GM12801 (cell line): ENCODE data around the gene TMBIM4.

Source experiments
- TF ChIP-seq, protein P1 (sequence below): IDR thresholded peaks from one replicate; pipeline ENCODE4 v1.5.1; 2011; ENCODE audit warnings: control low read depth; ENCODE audit not compliant: insufficient read length; ENCODE audit errors: extremely low read depth

TMBIM4 gene

DNA sequence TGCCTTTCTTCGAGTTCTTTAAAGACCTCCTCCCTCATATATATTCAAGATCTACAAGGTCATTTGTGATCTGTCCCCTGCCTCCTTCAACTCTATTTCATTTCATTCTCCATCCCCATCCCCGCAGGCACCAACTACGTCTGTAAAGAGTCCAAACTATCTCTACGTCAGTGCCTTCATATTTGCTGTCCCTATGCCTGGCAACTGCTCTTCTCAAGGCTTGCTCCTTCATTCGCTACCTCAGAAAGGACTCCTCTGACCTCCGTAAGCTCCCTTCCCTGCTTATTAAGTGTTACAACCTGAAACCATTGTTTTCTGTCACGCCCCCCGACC is 39.9 kb downstream of the TMBIM4 start:
- TF ChIP-seq, protein P1, sequence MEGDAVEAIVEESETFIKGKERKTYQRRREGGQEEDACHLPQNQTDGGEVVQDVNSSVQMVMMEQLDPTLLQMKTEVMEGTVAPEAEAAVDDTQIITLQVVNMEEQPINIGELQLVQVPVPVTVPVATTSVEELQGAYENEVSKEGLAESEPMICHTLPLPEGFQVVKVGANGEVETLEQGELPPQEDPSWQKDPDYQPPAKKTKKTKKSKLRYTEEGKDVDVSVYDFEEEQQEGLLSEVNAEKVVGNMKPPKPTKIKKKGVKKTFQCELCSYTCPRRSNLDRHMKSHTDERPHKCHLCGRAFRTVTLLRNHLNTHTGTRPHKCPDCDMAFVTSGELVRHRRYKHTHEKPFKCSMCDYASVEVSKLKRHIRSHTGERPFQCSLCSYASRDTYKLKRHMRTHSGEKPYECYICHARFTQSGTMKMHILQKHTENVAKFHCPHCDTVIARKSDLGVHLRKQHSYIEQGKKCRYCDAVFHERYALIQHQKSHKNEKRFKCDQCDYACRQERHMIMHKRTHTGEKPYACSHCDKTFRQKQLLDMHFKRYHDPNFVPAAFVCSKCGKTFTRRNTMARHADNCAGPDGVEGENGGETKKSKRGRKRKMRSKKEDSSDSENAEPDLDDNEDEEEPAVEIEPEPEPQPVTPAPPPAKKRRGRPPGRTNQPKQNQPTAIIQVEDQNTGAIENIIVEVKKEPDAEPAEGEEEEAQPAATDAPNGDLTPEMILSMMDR: no peak

DNA sequence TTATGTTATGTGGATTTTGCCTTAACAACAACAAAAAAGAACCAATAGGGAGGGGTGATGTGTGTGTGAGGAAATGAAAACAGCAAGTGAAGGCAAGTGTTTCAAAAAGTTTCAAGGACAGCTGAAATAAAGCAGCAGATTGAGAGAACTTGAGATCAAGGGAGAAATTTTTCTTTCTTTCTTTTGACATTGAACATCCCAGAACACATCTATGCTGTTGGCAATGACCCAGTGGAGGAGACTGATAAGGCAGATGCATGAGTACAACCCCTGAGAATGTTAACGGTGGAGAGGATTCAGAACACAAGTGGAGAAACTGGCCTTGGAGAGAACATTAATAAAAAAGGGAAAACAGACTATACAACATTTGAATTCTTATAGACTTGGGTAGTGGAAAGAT is 42.1 kb downstream of the TMBIM4 start:
- TF ChIP-seq, protein P1: no peak

DNA sequence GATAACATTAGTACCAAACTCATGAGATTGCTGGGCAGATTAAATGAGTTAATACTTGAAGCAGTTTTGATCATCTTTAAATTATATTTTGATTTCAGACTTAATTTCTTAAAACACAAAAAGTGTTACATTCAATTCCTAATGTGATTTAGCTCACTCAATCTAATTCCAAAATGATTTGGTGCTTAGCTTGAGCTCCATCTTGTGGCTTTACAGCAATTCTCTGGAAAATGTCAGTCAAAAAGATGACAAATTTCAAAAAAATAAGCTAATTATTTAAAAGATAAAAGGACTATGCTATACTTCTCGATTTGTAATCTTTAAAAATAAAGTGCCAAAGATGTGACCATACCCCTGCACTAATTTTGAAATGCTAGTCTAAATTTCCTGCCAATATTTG is 49.3 kb downstream of the TMBIM4 start:
- TF ChIP-seq, protein P1: no peak

DNA sequence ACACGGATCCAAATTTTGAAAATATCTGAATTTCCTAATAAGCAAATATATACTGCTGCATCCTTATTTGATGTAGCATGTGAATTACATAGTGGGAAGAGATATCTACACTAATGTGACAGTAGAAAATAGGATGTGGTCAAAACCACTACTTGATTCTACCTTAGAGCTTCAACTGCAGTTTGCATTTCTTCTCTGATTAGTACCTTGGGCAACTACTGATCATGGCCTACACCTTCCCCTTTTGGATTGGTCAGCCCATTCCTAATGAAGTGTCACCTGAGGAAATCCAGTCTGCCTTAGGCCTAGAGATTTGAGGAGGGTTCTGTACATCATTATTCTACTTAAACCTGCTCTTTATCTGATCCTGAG is 49.9 kb downstream of the TMBIM4 start:
- TF ChIP-seq, protein P1: no peak

DNA sequence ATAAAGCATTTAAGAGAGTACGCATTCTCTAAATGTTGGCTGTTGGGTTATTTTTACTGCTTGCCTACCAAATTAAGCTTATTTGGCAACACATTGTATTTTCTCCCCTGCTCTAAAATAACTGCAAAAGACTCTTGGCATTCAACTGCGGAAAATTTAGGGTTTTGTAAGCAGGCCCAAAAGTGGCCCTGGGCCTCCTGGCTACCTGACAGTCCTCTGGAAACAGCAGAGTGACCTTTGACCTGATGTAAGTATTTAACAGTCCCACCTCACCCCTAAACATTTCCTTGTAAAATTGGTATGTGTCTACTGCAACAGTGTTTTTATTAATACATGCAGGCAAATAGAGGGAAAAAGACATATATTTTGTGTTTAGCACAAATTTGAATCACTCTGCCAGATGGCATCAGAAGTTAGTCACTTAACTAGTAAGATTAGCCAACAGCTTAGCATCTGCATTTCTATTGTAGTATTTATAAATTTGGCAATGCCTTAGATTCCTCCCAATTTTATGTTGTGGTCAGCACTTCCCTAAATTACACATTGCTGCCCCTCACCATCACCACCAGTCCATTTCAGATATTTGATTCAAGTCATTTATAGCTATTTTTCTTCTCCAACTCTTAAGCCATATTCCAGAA is 50.4 kb downstream of the TMBIM4 start:
- TF ChIP-seq, protein P1: no peak

DNA sequence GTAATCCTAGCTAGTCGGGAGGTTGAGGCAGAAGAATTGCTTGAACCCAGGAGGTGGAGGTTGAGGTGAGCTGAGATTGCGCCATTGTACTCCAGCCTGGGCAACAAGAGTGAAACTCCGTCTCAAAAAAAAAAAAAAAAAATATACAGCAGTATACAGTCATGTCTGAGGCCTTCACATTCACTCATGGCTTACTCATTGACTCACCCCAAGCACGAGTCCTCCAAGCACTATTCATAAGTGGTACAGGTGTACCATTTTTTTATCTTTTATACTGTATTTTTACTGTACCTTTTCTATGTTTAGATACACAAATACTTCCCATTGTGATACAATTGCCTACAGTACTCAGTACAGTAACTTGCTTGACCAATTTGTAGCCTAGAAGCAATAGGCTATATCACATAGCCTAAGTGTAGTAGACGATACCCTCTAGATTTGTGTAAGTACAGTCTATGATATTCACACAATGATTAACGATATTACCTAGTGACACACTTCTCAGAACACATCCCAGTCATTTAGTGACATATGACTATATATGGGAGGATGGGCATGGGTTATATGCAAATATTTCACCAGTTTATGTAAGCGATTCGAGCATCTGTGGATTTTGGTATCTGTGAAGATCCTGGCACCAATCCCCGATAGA is 51.4 kb downstream of the TMBIM4 start:
- TF ChIP-seq, protein P1: no peak

DNA sequence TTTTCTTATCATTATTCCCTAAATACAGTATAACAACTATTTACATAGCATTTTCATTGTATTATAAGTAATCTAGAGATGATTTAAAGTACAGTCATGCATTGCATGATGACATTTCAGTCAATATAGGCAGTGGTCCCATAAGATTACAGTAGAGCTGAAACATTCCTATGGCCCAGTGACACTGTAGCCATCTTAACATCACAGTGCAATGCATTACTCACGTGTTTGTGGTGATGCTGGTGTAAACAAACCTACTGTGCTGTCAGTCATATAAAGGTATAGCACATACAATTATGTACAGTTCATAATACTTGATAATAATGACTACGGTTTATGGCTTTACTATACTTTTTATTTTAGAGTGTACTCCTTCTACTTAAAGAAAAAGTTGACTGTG is 52.6 kb downstream of the TMBIM4 start:
- TF ChIP-seq, protein P1: no peak
